ENCODE data around the gene PIGC. TPM values are rescaled to one million over a fixed set of nuclear protein-coding genes. Genes with fewer than 3 reads are reported as not detected.
"Not testable (repeated sequence)": the region's sequence is repeated elsewhere in the genome, so short reads cannot be mapped to it uniquely, and the experiment has no call there.

The PIGC gene
- total RNA-seq, 1 donor = 22.4 TPM

DNA sequence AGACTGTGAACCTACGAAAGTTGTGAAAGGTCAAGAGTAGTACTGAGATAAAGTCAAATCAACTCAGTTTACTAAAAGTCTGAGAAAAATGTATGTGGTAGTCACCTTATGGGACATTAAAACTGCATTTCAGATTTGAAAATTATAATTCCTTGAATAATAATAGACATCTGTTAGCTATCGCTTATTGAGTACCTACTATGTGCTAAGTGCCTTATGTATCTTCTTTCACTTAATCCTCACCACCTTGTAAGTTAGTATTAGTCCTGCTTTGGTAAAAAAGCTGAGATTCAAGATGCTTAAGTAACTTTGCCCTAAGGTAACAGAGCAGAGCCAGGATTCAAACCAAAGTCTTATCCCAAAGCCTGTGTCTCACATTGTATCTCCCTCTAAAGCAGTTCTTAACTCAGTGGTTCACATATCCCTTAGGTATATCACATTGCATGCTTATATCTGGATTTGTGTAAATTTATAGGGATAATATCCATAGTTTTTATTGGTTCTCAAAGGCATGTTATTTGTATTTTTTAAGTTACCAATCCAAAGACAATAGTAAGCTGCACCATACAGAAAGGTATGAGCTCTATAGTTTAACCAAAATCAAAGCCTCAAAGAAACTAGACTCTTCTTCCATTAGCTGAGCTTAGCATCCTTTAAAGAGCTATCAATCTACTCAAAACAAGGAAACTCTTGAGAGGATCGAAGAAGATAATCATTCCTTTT is 865 bp downstream of the PIGC start:
- H4K20me1 ChIP-seq (ENCODE audit: insufficient read depth, low read length) = no peaks in the 10 kb centered on the region
- H3K9me3 ChIP-seq (ENCODE audit: low read depth, low read length) = no peaks in the 10 kb centered on the region
- no peak for DNase-seq (ENCODE audit: insufficient read length, low spot score, missing footprints)
- H3K4me2 ChIP-seq (ENCODE audit: insufficient read depth, low read length) = peak overlapping the region; percentile 86
- H3K27me3 ChIP-seq (ENCODE audit: insufficient read depth, low read length) = no peaks in the 10 kb centered on the region
- H3K79me2 ChIP-seq (ENCODE audit: insufficient read depth, low read length) = peaks cover 42% of the 10 kb centered on the region
- TF ChIP-seq CTCF (IDR thresholded peaks at IDR 0.05; ENCODE audit: extremely low read depth, low read depth, low read length) = no peak
- H2AFZ ChIP-seq (ENCODE audit: low read length) = peak overlapping the region; percentile 94
- peaks cover 8% of the 10 kb centered on the region for H3K36me3 ChIP-seq (ENCODE audit: insufficient read depth, low read length)
- H3K4me3 ChIP-seq (ENCODE audit: insufficient read depth, low read length) = peak overlapping the region; percentile 87
- peak overlapping the region; percentile 69 for H3K27ac ChIP-seq (ENCODE audit: low read depth, low read length)
- peaks cover 5% of the 10 kb centered on the region for H3K4me1 ChIP-seq (ENCODE audit: insufficient read depth, low read length)

DNA sequence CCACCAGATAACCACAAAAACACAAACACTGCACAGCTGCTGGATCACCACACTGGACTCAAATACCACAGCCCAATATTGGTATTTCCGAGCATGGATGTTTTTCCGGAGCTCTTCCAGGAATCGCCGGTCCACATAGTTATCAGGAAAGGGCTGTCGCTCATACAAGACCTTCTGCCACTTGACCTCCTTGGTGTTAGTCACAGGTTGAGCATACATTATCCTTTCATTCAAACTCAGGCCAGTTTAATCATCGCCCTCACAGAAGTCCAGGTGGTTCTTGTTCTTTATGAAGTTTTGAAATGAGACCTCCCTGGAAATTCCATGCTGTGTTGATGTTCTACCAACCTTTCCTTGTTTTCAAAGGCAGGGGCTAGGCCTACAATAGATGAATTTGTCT is 1.5 kb downstream of the PIGC start:
- Histone ChIP-seq H3K4me2 (ENCODE audit: insufficient read depth, low read length) (peak overlapping the region; percentile 86), H2AFZ (ENCODE audit: low read length) (no peak overlapping the region), H3K9me3 (ENCODE audit: low read depth, low read length) (no peaks in the 10 kb centered on the region), H4K20me1 (ENCODE audit: insufficient read depth, low read length) (no peaks in the 10 kb centered on the region), H3K27me3 (ENCODE audit: insufficient read depth, low read length) (no peaks in the 10 kb centered on the region), H3K4me1 (ENCODE audit: insufficient read depth, low read length) (peaks cover 5% of the 10 kb centered on the region), H3K36me3 (ENCODE audit: insufficient read depth, low read length) (peaks cover 8% of the 10 kb centered on the region), H3K4me3 (ENCODE audit: insufficient read depth, low read length) (no peak overlapping the region), H3K79me2 (ENCODE audit: insufficient read depth, low read length) (peaks cover 42% of the 10 kb centered on the region), H3K27ac (ENCODE audit: low read depth, low read length) (no peak overlapping the region)
- no peak for TF ChIP-seq CTCF (IDR thresholded peaks at IDR 0.05; ENCODE audit: extremely low read depth, low read depth, low read length)
- DNase-seq (ENCODE audit: insufficient read length, low spot score, missing footprints) = no peak

DNA sequence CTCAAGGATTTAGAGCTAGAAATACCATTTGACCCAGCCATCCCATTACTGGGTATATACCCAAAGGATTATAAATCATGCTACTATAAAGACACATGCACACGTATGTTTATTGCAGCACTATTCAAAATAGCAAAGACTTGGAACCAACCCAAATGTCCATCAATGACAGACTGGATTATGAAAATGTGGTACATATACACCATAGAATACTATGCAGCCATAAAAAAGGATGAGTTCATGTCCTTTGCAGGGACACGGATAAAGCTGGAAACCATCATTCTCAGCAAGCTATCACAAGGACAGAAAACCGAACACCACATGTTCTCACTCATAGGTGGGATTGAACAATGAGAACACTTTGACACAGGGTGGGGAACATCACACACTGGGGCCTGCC is 6.7 kb downstream of the PIGC start:
- not testable (repeated sequence) for DNase-seq (ENCODE audit: insufficient read length, low spot score, missing footprints); H3K4me1 ChIP-seq (ENCODE audit: insufficient read depth, low read length); H3K36me3 ChIP-seq (ENCODE audit: insufficient read depth, low read length); H4K20me1 ChIP-seq (ENCODE audit: insufficient read depth, low read length); H3K9me3 ChIP-seq (ENCODE audit: low read depth, low read length); H3K27ac ChIP-seq (ENCODE audit: low read depth, low read length); H3K4me3 ChIP-seq (ENCODE audit: insufficient read depth, low read length); H3K4me2 ChIP-seq (ENCODE audit: insufficient read depth, low read length); H2AFZ ChIP-seq (ENCODE audit: low read length); H3K27me3 ChIP-seq (ENCODE audit: insufficient read depth, low read length)
- peaks cover 25% of the 10 kb centered on the region for H3K79me2 ChIP-seq (ENCODE audit: insufficient read depth, low read length)

GRCh38 chr1:172431721-172432192 is 12.1 kb downstream of the PIGC start:
- TF ChIP-seq CTCF (IDR thresholded peaks at IDR 0.05; ENCODE audit: extremely low read depth, low read depth, low read length) = no peak
- DNase-seq (ENCODE audit: insufficient read length, low spot score, missing footprints) = no peak
- no peaks in the 10 kb centered on the region for H3K4me1 ChIP-seq (ENCODE audit: insufficient read depth, low read length)
- no peak overlapping the region for H3K27ac ChIP-seq (ENCODE audit: low read depth, low read length)
- no peaks in the 10 kb centered on the region for H4K20me1 ChIP-seq (ENCODE audit: insufficient read depth, low read length)
- H3K27me3 ChIP-seq (ENCODE audit: insufficient read depth, low read length) = no peaks in the 10 kb centered on the region
- no peak overlapping the region for H2AFZ ChIP-seq (ENCODE audit: low read length)
- no peaks in the 10 kb centered on the region for H3K9me3 ChIP-seq (ENCODE audit: low read depth, low read length)
- H3K79me2 ChIP-seq (ENCODE audit: insufficient read depth, low read length) = no peaks in the 10 kb centered on the region
- no peak overlapping the region for H3K4me3 ChIP-seq (ENCODE audit: insufficient read depth, low read length)
- no peak overlapping the region for H3K4me2 ChIP-seq (ENCODE audit: insufficient read depth, low read length)
- H3K36me3 ChIP-seq (ENCODE audit: insufficient read depth, low read length) = no peaks in the 10 kb centered on the region
